ENCODE data around the gene COX5A.
"Not testable (repeated sequence)": the region's sequence is repeated elsewhere in the genome, so short reads cannot be mapped to it uniquely, and the experiment has no call there.

The COX5A gene

DNA sequence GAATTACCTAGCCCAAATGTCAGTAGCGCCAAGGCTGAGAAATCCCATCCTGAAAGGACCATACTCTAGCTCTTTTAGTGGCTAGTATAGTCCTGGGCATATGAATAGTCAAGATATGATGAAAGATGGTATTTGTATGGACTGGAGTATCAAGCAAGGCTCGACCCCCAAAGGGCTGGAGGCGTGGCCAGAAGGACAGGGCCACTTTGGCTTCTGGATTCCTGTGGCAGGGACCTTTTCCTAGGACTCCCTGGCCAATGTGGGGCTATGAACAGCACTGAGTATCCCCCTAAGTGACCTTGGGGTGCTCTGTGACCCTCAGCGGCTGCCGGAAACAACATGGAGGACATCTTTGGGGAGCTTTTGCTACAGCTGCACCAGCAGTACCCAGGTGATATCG, 42.0 kb downstream of the COX5A start:
- no peak for DNase-seq

DNA sequence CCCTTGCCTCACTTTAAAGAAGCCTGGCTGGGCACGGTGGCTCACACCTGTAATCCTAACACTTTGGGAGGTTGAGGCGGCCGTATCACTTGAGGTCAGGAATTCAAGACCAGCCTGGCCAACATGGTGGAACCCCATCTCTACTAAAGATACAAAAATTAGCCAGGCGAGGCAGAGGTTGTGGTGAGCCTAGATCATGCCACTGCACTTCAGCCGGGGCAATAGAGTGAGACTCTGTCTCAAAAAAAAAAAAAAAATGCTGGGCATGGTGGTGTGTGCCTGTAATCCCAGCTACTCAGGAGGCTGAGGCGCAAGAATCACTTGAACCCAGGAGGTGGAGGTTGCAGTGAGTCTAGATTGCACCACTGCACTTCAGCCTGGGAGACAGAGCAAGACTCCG, 43.5 kb downstream of the COX5A start:
- not testable (repeated sequence) for DNase-seq

DNA sequence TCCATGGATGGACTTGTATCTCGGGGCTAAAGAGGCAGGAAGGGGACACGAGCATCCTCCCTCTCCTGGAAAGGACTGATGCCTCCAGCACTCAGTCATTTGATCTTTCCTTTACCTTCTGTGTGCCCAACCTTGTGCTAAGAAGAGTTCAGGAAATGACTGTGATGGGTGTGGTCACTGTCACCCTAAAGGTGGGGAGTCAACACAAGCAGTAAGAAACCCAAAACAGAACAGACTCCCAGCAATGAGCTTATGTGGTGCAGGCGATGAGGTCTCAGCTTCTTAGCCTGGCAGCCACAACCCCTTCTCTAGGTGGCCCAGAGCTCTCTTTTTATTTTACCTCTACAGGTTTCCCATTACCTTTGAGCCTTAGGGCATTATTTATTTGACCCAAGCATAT, 44.2 kb downstream of the COX5A start:
- DNase-seq: no peak

DNA sequence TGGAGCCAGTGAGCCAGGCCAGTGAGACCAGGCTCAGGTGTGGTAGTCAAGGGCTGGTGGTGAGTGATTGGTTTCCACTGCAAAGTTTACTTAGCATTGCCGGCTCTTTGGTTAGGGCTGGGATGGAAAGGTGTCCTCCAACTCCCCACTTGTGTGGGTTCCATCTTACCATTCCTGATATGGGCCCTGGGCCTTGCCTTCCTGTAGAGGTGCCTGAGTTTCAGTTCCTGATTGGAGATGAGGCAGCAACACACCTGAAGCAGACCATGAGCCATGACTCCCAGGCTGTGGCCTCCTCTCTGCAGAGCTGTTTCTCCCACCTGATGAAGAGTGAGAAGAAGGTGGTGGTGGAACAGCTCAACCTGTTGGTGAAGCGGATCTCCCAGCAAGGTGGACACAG, 44.9 kb downstream of the COX5A start:
- DNase-seq: no peak

DNA sequence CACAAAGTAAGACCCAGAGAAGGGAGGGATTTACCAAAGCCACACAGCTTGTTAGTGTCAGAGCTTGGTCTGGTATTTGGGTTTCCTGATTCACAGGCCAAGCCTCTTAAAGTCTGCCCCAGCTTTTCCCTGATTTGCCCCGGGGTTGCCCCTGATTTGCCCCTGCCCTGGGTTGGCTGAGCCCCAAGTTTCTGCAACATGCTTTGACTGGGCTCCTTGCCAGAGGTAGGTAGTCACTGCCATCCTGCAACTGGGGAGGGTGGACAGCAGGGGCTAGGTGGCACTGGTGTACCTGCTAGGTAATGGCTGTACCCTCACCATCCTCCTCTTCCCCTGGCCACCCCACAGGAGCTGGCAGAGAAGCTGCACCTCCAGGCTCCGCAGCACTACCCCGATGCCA, 45.6 kb downstream of the COX5A start:
- DNase-seq: no peak

DNA sequence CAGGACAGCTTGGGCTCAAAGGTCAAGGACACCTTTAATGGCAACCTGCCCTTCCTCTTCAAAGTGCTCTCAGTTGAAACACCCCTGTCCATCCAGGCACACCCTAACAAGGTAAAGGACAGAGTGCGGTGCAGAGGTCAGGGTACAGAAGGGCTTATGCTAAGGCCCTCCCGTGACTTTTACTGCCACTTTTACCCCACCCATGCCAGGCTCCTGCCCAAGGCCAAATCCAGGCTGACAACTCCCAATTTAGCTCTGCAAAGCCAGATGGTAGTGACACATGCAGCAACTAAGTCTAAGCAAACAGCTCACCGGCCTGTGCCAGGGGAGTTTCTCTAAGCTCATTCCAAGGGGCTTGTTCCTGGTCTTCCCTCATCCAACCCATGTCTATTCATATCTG, 46.4 kb downstream of the COX5A start:
- DNase-seq: no peak

DNA sequence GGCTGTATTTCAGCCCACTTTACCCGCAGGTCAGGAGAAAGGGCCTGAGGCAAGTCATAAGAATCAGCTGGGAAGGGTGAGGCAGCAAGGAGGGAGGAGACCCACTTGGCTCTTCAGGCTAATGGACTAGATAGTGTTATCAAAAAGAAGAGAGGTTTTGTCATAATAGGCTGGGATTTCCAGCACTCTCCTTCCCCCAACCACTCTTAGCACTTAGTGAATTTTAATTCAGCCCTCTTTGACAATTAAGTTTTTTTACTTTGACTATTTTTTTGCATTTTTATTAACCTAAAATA, 47.3 kb downstream of the COX5A start:
- peak; percentile 67 for DNase-seq

DNA sequence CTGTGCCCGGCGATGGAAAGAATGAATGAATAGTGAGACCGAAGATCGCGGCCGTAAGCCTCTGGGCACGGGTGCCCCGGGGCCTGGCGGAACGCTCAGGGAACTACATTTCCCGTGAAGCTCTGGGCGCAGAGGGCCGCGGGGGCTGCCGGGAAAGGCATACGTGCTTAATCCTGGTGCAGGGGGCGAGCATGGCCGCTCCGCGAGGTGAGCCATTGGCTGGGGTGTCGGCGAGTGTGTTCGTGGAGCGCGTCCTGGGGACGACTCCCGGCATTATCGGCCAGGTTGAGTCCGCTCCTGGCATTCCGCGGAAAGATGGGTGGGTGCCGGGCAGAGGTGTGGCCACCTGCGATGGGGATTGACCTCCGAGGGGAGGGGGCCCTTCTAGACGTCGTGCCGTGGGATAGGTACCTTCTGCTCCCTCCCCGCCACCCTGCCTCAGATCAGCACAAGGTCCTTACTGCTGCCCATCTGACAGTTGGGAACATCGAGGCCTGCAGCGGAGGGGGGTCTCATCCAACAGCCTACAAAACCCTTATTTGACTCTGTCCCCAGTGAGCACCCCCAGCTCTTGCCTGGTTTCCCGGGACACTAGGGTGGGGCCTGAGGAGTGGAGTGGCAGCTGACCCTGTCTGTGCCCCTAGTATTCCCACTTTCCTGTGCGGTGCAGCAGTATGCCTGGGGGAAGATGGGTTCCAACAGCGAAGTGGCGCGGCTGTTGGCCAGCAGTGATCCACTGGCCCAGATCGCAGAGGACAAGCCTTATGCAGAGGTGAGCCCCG, 47.8 kb downstream of the COX5A start, which contains the start of gene MPI:
TSS of gene MPI (plus strand) at position 160 of the 782 bp plus-strand sequence. CDS start at position 192, 32 bp downstream.
- DNase-seq: peak; percentile 84

DNA sequence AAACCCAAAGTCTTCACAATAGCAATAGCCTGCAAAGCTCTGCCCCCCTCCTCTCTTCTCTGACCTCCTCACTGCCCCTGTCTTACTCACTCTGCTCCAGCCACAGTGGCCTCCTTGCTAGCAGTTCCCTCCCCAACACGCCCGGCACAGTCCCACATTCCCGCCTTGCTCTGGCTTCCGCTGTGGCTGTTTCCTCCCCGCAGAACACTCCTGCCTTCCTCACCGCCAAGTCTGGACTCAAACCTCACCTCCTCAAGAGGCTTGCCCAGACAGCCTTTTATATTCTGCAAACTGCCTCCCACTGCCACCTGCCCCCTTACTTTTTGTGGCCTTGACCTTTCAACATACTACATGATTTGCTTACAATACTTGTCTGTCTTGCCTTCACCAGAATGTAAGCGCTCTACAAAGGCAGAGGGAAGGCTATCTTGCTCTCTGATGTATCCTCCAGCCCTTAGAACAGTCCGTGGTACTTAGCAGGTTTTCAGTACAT, 48.4 kb downstream of the COX5A start:
- DNase-seq: peak; percentile 31

DNA sequence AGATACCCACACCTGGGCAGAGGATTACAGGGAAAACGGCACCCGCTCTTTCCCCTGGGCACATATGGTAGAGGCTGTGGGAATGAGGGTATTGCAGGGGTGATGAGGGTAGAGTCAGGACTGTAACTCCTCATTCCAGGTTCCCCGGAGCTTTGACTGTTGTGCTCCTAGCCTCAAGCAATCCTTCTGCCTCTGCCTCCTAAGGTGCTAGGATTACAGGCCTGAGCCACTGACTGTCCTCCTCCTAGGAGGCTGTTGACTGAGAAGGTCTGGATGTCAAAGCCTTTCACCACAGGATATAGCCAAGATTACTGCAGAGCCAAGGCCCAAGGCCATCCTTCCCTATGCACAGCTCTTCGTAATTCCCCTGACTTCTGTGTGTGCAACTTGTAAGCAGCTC, 49.2 kb downstream of the COX5A start:
- no peak for DNase-seq

DNA sequence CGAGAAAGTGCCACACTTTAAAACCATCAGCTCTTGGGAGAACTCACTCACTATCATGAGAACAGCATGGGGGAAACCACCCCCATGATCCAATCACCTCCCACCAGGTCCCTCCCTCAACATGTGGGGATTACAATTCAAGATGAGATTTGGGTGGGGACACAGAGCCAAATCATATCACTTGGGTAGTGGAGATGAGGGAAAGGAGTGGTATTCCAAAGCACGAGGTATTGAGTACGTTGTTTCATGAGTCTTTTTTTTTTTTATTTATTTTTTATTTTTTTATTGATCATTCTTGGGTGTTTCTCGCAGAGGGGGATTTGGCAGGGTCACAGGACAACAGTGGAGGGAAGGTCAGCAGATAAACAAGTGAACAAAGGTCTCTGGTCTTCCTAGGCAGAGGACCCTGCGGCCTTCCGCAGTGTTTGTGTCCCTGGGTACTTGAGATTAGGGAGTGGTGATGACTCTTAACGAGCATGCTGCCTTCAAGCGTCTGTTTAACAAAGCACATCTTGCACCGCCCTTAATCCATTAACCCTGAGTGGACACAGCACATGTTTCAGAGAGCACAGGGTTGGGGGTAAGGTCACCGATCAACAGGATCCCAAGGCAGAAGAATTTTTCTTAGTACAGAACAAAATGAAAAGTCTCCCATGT, 50.2 kb downstream of the COX5A start:
- not testable (repeated sequence) for DNase-seq

DNA sequence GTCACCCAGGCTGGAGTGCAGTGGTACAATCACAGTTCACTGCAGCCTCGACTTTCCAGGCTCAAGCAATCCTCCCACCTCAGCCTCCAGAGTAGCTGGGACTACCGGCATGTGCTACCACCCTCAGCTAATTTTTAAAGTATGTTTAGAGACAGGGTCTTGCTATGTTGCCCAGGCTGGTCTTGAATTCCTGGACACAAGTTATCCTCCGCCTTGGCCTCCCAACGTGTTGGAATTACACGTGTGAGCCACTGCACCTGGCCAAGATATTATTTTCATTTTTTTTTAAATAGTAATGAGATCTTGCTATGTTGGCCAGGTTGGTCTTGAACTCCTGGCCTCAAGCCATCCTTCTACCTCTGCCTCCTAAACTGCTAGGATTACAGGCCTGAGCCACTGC, 52.4 kb downstream of the COX5A start:
- no peak for DNase-seq

DNA sequence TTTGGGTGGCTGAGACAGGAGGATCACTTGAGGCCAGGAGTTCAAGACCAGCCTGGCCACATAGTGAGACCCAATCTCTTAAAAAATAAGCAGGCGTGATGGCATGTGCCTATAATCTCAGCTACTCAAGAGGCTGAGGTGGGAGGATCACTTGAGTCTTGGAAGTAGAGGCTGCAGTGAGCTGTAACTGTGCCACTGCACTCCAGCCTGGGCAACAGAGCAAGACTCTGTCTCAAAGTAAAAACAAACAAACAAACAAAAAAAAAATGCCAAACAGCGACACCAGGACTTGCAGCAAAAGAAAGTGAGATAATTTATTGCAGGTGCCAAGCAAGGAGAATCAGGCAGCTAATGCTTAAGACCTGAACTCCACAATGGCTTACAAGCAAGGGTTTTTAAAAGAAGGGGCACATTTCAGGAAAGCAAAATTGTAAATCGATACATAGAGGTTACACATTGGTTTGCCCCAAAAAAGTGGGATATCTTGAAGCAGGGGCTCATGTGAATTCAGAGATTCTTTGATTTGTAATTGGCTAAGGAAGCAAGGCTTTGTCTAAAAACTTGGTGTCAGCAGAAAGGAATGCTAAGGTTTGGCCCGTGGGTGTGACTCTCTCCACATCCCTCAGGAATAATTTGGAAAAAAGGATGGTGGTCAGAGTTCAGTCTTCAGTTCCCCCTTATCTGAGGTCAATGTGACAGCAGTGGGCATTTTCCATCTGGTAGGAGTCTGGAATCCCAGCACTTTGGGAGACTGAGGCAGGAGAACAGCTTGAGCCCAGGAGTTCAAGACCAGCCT, 53.2 kb downstream of the COX5A start:
- no peak for DNase-seq

DNA sequence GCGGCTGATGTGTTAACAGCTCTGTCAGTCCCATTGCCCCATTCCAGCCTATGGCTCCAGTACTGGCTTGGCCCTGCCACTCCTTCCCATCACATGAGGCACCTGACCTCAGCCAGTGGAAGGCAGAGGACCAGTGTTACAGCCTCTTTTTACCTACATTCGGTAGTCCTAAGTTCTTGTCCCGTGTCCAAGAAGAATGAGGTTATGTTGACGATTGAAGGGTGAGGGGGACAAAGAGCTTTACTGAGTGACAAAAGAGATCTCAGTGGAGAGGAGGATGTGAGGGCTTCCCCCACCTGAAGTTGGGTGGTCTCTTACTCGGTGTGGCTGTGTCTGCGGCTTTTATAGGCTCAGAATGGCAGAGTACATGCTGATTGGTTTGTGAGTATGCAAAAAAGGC, 55.3 kb downstream of the COX5A start:
- no peak for DNase-seq

DNA sequence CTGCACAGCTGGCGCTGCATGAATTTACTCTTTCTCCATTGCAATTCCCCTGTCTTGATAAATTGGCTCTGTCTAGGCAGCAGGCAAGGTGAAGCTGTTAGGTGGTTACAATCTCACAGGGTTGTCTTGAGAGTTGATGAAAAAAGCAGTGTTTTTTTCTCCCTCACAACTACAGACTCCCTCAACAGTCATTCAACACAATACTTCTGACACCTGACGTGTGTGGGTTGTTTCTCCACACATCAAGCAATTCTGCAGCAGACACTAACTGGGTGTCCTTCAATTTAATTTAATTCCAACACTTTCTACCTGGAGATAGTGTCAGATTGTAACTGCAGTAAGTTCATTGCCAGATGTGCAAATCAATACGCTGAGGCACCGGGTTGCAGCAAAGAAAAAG, 59.6 kb downstream of the COX5A start:
- DNase-seq: no peak

DNA sequence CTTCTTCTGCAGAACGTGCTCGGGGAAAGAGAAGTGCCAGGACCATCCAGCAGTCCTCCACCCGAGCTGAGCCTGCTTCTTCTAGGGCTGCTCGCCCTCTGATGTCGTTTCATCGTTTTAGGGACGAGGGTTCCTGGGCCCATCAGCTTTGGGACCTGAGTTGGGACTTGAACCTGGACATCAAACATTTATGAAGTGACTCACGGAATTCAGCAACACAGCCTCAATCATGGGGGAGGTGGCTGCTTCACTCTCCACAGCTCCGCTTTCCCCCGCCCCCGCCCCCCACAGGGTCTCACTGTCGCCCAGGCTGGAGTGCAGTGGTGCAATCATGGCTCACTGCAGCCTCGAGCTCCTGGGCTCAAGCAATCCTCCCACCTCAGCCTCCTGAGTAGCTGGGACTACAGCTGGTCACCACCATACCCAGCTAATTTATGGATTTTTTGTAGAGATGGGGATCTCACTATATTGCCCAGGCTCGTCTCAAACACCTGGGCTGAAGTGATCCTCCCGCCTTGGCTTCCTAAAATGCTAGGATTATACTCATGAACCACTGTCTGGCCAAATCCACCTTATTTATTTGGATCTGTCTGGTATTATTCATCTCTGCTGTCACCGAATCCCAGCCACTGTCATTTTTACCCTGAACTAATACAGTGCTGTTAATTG, 64.0 kb downstream of the COX5A start:
- DNase-seq: no peak

DNA sequence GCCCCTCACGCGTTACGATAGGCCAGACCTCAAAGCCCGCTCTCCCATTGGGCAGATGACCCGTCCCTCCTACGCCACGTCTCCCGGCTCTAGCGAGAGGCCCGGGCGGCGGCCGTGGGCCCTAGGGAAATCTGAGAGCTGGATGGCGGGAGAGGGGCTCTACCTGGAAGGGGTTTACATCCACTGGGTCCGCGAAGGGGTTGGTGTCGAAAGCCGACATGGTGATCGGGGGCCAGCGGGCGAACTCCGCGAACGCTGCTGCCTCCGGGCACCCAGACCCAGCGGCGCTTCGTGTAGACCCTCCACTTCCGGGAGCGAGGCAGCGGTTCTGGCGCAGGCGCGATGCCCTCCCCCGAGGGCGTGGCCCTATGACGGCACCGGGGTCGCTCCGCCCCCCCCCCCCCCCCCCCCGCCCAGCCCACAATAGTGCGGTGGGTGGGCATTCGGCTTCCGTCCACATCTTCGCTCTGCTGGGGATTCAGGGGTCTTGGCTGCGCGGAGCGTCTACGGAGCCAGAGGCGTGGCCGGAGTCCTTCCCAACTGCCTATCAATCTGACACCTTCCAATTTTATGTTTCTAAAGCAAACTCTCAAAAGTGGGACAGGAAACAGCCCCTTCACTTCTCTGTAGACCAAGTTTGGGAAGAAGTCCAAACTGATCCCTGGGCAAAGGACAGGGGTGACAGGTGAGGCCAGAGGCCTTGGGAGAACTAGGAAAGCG, 64.7 kb downstream of the COX5A start, which contains the start of gene SCAMP2:
TSS of gene SCAMP2 (minus strand) at position 330 of the 720 bp plus-strand sequence. CDS start at position 220, 110 bp downstream.
- peak; percentile 96 for DNase-seq

DNA sequence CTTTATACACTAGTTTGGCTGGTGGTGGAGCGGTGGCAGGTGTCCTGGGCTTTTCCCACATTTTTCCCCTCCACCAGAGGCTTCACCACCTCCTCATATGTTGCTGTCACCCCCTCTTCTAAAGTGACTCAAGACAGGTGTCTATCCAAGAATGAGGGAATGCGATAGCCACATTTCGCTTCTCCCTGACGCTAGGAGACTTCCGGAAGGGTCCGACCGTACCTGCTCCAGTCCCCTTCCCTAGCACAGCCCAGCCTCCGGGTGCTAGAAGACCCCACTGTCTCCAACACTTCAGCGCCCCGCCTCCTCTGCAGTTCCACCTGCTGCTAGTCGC, 65.2 kb downstream of the COX5A start:
- DNase-seq: no peak

DNA sequence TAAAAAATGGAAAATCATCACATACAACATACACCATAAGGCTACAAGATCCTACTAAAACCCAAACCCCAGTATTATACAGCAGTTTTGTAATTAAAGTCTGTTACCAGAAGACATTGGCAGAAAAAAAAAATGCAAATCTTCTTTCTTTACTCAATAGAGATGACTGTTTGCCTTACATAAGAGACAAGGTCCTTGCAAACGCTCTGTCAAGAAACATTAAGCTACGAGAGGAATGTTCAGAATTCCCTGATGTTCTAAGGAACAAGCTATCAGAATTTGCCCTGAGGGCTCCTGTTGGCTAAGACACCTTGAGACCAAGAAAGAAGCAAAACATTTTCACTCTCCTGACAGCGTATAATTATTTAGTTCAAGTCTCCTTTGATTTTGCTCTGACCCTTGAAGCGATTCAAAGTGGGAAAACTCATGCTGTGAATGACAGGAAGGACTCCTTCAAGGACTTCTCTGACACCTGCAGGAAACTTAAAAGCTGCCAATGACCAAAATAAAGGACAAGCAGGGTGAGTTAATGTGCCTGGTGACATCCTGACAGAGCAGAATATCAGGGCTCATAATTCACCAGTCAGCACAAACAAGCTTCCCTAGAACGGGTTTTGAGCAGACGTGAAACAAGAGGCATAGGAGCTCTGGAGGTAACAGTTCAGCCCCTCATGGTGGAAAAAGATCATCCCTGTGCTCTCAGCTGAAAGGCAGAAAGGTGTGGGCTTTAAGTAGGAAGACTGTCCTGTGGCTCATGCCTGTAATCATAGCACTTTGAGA, 67.2 kb downstream of the COX5A start:
- DNase-seq: no peak
